HTR-8/SVneo (cell line): ENCODE data around the gene SPG7.
"Not testable (repeated sequence)": the region's sequence is repeated elsewhere in the genome, so short reads cannot be mapped to it uniquely, and the experiment has no call there.

Source experiments
- DNase-seq: peaks from one replicate; pipeline ENCODE4 v3.0.0; 2011; ENCODE audit warnings: low spot score, mixed read lengths; ENCODE audit not compliant: insufficient read length
- FAIRE-seq: peaks from 2 replicates; lab custom pipeline; 2011; peaks lifted over from hg19 to GRCh38; lab: Jason Lieb, UNC

The SPG7 gene

DNA sequence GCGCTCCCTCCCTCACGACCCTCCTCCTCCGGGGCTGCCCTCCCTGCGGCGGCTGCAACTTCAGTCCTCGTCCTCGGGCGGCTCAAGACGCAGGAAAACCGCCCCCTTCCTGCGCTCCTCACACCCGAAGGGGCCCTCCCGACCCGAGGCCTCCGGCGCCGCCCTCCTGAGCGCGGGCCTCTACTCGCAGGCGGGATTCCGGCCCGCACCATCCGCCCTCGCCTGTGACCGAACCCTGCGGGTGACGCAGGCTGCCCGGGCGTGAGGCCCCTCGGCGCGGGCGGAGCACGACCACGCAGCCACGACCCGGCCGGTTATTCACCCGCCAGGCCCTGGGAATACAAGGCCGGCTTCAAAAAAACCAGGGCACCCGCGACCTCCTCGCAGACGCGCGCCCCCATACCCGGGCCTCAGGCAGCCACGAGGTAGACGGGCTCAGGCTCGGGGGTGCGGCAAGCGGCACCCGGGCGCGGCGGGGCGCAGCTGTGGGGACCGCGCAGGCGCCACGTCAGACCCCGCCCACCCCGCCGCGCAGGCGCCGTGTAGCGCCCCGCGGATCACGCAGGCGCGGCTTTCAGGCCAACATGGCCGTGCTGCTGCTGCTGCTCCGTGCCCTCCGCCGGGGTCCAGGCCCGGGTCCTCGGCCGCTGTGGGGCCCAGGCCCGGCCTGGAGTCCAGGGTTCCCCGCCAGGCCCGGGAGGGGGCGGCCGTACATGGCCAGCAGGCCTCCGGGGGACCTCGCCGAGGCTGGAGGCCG is at the start of gene SPG7:
Gene SPG7, plus strand, starts transcription at position 570 of the 757 bp plus-strand sequence. Its CDS starts 15 bp downstream, at position 585.
- DNase-seq, result peak; percentile 91
- FAIRE-seq, result peak; percentile 72

DNA sequence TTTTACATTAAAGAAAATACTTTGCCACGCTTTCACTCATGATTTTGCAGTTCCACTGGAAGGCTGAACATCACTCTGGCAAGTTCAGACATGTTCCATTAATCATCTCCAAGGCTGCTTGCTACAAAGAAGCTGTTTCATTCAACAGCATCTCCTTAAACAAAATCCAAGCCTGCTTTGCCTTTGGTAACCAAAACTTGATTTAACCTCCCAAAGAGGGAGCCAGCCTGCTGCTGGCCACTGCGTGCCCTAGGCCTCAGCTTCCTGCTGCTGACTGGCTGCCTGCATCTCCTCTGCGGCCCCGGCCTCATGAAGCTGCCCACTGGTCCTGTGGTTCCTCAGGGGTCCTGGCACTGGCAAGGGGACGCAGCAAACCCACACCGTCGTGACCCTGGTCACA is 49.7 kb upstream of the SPG7 start:
- DNase-seq (peak; percentile 48), FAIRE-seq (no peak)

DNA sequence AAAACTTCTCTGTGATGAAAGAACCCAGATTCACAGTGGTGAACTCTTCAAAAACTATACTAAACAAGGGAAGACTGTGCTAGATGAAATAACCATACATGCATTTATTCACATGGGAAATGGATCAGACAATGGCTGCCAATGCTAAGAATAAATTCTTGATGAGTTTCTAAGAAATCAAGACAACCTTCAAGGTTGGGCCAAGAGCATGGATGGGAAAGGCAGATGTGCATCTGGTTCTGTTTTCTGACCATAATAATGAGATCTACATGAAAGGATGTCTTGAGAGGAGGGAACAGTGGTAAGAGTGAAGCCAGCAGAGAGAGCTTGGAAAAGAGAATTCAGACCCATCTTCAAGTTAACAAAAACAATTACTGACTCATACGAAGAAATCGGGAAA is 49.2 kb upstream of the SPG7 start:
- FAIRE-seq, result no peak
- no peak for DNase-seq

DNA sequence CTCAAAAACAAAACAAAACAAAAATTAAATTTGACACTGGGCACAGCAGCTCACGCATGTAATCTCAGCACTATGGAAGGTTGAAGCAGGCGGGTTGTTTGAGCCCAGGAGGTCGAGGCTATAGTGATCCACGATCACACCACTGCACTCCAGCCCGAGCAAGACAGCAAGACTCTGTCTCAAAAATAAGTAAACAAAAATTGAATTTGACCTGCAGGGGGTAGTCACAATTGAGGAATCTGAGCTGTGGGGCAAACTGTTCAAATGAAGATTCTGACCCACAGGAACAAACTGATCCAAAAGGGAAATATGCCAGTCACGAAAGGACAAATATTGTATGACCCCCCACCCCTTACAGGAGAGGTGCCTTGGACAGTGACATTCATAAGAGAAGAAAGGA is 47.6 kb upstream of the SPG7 start:
- FAIRE-seq (no peak), DNase-seq (no peak)

DNA sequence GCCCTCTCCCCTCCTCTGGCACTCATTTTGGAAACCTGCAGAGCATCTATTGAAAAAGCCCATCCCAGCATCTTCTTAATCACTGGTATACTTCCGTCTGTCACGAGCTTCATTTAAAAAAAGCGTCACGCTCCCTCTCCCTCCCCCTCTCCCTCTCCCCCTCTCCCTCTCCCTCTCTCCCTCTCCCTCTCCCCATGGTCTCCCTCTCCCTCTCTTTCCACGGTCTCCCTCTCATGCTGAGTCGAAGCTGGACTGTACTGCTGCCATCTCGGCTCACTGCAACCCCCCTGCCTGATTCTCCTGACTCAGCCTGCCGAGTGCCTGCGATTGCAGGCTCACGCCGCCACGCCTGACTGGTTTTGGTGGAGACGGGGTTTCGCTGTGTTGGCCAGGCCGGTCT is 46.3 kb upstream of the SPG7 start:
- FAIRE-seq, DNase-seq: not testable (repeated sequence)

DNA sequence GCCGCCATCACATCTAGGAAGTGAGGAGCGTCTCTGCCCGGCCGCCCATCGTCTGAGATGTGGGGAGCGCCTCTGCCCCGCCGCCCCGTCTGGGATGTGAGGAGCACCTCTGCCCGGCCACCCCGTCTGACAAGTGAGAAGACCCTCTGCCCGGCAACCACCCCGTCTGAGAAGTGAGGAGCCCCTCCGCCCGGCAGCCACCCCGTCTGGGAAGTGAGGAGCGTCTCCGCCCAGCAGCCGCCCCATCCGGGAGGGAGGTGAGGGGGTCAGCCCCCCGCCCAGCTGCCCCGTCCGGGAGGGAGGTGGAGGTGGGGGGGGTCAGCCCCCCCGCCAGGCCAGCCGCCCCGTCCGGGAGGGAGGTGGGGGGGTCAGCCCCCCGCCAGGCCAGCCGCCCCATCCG is 45.6 kb upstream of the SPG7 start:
- FAIRE-seq, DNase-seq: not testable (repeated sequence)

DNA sequence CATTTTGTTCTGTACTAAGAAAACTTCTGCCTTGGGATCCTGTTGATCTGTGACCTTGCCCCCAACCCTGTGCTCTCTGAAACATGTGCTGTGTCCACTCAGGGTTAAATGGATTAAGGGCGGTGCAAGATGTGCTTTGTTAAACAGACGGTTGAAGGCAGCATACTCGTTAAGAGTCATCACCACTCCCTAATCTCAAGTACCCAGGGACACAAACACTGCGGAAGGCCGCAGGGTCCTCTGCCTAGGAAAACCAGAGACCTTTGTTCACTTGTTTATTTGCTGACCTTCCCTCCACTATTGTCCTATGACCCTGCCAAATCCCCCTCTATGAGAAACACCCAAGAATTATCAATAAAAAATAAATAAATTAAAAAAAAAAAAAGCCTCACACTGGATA is 44.9 kb upstream of the SPG7 start:
- not testable (repeated sequence) for DNase-seq, FAIRE-seq

DNA sequence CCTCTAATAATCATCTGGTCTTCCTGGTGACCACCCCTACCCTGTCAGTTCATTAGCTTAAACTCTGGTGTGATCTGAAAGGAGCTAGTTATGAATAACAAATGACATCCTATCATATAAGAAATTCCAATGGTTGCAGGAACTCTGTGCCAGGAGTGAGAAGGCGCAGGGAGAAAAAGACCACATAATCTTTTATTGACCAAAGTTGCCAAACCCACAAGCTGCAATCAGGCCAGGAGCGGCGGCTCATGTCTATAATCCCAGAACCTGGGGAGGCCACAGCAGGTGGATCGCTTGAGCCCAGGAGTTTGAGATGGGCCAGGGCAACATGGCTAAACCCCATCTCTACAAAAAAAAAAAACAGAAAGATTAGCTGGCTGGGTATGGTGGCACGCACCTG is 41.3 kb upstream of the SPG7 start:
- DNase-seq (no peak), FAIRE-seq (no peak)

GRCh38 chr16:89467382-89467781 is 40.8 kb upstream of the SPG7 start:
- no peak for FAIRE-seq
- DNase-seq, result no peak

DNA sequence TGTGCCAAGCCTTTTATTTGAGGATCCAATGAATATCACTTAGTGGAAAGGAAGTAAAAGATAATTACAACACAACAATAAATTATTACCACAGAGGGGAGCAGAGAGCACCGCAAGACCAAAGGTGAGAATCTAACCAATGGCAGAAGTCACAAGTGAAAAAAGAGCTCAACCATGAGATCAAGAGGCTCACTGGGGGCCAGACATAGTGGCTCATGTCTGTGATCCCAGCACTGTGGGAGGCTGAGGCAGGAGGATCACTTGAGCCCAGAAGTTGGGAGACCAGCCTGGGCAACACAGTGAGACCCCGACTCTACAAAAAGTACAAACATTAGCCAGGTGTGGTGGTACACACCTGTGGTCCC is 35.5 kb upstream of the SPG7 start:
- no peak for FAIRE-seq
- no peak for DNase-seq

GRCh38 chr16:89473136-89473712 is 35.0 kb upstream of the SPG7 start:
- DNase-seq (no peak), FAIRE-seq (no peak)

GRCh38 chr16:89473791-89474414 is 34.3 kb upstream of the SPG7 start:
- DNase-seq (no peak), FAIRE-seq (no peak)

- DNase-seq (no peak), FAIRE-seq (no peak)
These were observed 33.1 kb upstream of the SPG7 start for GRCh38 chr16:89475144-89475543.

DNA sequence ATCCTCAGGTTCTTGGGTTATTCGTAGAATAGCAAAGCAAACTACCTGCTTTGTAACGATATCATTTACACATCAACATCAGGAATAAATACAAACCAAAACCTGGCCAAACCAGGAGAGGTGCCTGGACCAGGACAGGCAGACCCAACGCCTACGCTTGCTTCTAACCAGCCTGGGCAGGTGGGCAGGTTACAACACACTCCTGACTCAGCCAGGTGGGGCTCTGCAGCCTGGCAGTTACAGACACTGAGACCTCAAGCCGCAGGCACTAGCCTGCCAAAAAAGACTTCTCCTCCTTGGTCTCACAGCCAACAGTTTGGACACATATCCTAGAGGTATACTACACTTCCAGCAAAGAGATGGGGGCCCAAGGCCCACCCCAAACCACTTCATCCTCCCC is 31.8 kb upstream of the SPG7 start:
- DNase-seq, result no peak
- no peak for FAIRE-seq

DNA sequence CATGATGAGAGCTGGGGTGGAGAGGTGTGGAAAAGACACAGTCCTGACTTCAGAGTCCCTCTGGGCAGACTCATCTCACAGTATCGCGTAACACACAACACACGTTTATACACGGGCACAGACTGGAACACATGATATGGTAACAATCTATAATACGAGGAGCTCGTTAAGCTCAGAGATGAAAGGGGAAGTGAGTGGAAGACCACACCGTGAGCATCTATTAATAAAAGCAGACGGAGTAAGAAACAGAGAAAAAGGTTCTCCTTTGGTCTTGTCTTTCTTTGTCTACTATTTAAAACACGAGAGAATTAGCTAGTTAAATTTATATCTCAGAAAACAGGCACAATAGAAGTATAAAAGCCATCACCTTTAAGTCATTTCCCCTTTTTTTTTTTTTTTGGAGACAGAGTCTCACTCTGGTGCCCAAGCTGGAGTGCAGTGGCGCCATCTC is 31.4 kb upstream of the SPG7 start:
- FAIRE-seq, result no peak
- DNase-seq, result no peak

DNA sequence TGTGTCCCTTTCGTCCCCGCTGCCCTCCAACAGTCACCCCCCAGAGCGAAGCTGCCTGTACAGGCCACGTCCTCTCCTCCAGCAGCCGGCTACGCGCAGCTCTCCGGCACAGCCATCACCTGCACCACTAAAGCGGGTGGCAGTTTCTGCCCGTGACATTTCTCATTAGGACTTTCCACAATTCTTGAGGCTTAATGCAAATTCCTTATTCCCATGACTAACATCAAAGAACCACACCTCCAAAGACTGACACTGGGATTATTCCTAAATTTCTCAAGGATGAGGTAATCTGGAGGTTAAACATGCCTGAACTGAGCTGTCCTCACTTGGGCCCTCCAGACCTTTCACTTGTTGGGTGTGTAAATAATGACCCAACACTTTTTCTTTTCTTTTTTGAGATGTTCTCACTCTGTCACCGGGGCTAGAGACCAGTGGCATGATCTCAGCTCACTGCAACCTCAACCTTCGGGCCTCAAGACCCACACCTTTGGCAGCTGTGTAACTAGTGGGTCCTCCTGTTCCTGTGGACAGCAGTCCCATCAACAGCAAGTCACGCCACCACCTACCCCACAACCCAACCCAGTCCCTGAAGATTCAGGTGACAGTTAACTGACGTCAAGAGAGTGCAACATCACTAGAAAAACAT is 29.5 kb upstream of the SPG7 start:
- no peak for FAIRE-seq

GRCh38 chr16:89481356-89481955 is 26.7 kb upstream of the SPG7 start:
- DNase-seq (no peak), FAIRE-seq (no peak)

More for the DNA sequence above, 29.5 kb upstream of the SPG7 start:
- DNase-seq, result no peak

- DNase-seq (no peak), FAIRE-seq (no peak)
These were observed 25.9 kb upstream of the SPG7 start for GRCh38 chr16:89482150-89482816.

DNA sequence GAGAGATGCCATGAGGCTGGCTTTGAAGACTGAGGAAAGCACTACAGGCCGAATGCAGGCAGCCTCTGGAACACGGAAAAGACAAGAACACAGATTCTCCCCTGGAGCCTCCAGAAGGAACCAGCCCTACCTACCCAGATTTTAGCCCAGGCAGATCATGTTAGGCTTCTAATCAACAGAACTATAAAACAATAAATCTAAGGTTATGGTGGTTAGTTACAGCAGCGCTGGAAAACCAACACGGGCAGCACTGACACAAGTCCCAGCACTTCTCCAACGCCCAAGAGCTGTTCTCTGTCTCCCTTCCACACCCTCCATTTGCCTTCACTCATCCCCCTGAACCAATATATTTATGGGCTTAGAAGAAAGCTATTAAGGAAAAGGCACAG is 25.4 kb upstream of the SPG7 start:
- FAIRE-seq, result no peak
- DNase-seq, result no peak

DNA sequence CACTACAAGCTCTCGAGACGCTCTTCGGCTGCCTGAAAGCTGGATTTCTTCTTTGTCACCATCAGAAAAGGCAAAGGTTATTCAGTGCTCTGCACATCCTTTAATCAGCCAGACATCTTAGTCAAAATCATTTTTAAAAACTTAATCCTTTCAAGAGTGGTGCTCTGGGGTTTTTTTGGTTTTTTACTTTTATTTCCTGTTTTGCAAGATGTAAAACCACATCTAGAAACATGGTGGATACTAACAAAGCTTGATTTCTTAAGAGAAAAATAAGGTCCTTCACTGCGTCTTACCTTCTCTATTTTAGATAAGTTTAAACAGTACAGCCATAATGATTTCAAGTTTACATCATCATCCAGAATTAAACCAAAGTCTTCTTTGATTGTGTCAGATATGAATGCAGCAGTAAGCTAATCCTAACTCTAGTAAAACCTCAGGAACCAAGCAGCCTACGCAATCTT is 24.1 kb upstream of the SPG7 start:
- DNase-seq, result no peak
- no peak for FAIRE-seq
